T-helper 17 cell (primary cell): Measurements from ENCODE around the gene MRRF. TPM values are rescaled to one million over a fixed set of nuclear protein-coding genes. Genes with fewer than 3 reads are reported as not detected.

Source experiments
- ATAC-seq: fragments of 150-1000 bp; cut with Tn5 transposase; 2 replicates; pipeline ENCODE4 v1.10.0; 2021; ENCODE audit warnings: mild to moderate bottlenecking, moderate library complexity
- DNase-seq, 3 donors: peaks; one replicate each; pipeline versions ENCODE4 v3.0.0 to v3.0.0-alpha.2; 2020 to 2021
- H3K9me3 ChIP-seq: one replicate; pipeline ENCODE4 v1.7.0; 2013; ENCODE audit warnings: low read length, mild to moderate bottlenecking; ENCODE audit not compliant: control insufficient read depth, poor library complexity, severe bottlenecking
- H3K27ac Mint-ChIP-seq: one replicate; pipeline ENCODE4 v1.8.0; 2022; ENCODE audit warnings: mild to moderate bottlenecking, moderate library complexity, mixed read lengths
- H3K27me3 Mint-ChIP-seq: one replicate; pipeline ENCODE4 v1.8.0; 2022; ENCODE audit warnings: mixed read lengths
- H3K36me3 Mint-ChIP-seq: one replicate; pipeline ENCODE4 v1.8.0; 2022; ENCODE audit warnings: low read depth, mixed read lengths
- H3K4me1 Mint-ChIP-seq: one replicate; pipeline ENCODE4 v1.8.0; 2022; ENCODE audit warnings: mild to moderate bottlenecking, mixed read lengths
- H3K4me3 Mint-ChIP-seq: one replicate; pipeline ENCODE4 v1.8.0; 2022; ENCODE audit warnings: mild to moderate bottlenecking, moderate library complexity, mixed read lengths
- total RNA-seq, 4 donors: library from RNA in 2 of 4; stranded (reverse) in 2 of 4; gene quantifications; one replicate each; pipeline ENCODE4 v1.2.3 and lab custom pipeline; 2022 to 2026

MRRF gene
- total RNA-seq, 2 donors from 2014 or later = 24.8 to 25.4 TPM

DNA sequence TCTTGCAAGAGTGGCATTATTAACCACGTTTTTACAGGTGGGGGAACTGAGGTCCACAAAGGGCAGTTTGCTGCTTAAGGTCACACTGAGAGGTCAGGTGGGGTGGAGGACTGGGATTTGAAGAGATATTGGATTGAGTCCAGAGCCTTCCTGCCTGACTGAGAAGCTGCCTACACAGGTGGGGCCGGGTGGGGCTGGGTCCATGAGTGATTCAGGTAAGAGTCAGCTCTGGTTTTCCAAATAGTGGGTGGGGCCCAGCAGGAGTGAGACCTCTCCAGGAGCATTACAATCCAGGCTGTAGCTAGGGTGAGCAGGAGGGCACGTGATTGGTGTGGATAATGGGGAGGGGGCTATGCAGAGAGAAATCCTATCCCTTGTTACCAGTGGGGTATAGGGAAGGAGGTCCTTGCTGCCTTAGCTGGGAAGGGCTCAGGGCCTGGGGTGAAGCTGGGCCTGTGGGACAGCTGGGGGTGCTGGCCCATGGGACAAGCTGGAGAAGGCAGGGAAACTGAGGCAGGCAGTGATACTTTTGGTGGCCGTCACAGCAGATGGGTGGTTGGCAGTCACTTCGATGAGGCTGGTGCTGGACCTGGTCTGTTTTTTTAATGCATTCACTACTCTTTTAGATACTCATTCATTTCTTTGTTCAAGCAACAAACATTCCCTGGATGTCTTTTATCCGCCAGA is 103.2 kb downstream of the MRRF start:
- no peak for ATAC-seq
- Mint-ChIP-seq H3K4me1 (peaks cover 9% of the 10 kb centered on the region), H3K4me3 (no peak overlapping the region), H3K36me3 (peaks cover 3% of the 10 kb centered on the region), H3K27me3 (peaks cover 41% of the 10 kb centered on the region), H3K27ac (no peak overlapping the region)
- no peak for DNase-seq
- no peaks in the 10 kb centered on the region for H3K9me3 ChIP-seq

DNA sequence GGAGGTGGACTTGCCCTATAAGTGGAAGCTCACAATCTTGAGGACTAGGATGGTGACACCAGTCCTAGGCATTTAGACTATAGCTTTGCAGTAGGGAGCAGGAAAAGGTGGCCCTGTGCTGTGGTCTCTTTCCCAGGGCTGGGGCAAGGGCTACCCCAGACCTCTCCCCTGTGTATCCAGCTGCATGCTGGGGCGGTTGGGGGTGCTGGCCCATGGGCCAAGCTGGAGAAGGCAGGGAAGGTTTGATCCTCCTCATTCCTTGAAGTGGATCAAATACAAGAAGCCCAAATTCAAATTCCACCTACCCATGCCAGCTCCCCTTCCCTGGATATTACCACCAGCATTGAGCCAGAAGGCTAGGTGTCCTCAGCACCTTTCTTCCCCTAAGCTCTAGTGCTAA is 104.0 kb downstream of the MRRF start:
- H3K36me3 Mint-ChIP-seq = peaks cover 4% of the 10 kb centered on the region
- no peak overlapping the region for H3K4me3 Mint-ChIP-seq
- peaks cover 9% of the 10 kb centered on the region for H3K4me1 Mint-ChIP-seq
- ATAC-seq = no peak
- DNase-seq = no peak
- H3K27me3 Mint-ChIP-seq = peaks cover 39% of the 10 kb centered on the region
- H3K27ac Mint-ChIP-seq = no peak overlapping the region
- no peaks in the 10 kb centered on the region for H3K9me3 ChIP-seq

DNA sequence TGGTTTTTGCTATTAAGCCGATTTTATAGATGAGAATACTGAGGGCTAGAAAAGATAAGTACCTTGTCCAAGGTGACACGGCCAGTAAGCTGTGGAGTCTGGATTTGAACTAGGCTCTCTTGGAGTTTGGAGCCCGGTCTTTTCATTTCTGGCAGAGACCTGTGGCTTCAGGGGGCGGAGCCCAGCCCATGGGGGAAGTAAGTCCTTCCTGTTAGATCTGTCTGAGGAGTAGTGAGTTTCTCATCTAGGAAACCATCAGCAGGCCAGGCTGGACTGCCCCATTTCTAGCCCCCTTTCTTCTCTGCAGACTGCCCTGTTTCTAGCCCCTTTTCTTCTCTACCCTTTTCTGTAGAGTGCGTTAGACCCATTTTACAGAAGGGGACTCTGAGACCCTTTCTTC is 105.6 kb downstream of the MRRF start:
- Mint-ChIP-seq H3K27ac (no peak overlapping the region), H3K27me3 (peaks cover 39% of the 10 kb centered on the region)
- no peak for ATAC-seq

DNA sequence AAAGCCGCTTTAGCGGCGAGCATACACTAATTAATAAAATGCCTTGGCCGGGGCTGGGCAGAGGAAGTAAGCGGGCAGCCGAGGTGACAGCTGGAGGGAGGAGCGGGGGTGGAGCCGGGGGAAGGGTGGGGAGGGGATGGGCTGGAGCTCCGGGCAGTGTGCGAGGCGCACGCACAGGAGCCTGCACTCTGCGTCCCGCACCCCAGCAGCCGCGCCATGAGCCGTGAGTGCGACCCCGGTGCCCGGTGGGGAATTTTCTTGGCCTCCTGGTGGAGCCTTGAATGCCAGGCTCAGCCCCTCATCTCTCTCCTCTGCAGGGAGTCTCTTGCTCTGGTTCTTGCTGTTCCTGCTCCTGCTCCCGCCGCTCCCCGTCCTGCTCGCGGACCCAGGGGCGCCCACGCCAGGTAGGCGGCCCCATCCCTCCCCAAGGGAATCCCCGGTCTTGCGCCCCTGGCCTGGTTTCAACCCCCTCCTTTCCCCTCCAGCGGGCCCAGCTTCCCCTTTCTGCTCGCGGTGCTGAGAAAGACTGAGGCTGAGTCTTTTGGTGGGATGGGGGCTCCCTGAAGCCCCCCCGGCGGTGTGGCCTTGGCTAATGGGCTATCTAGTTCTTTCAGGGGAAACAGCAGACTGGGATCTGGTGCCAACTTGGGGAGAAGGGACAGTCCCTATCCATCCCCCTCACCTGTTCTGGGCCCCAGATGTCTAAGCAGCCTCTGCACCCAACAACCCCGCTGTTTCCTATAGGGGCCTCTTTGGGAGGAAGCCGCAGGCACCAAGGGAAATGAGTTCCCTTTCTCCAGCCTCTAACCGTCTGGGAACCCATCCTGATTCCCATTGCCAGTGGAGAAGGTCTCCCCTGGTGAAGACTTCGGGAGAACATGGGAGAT is 106.4 kb downstream of the MRRF start, which contains the start of gene PTGS1:
Gene PTGS1, plus strand, starts transcription at position 156 of the 887 bp plus-strand sequence. Its CDS starts 61 bp downstream, at position 217.
- H3K4me3 Mint-ChIP-seq = peak within 1 kb of the TSS; percentile 87
- no peak within 1 kb of the TSS for H3K27ac Mint-ChIP-seq
- peak; percentile 50 for ATAC-seq
- H3K9me3 ChIP-seq = no peaks in the 10 kb centered on the region
- H3K36me3 Mint-ChIP-seq = peaks cover 4% of the 10 kb centered on the region
- DNase-seq = no peak
- peaks cover 48% of the 10 kb centered on the region for H3K27me3 Mint-ChIP-seq
- H3K4me1 Mint-ChIP-seq = peaks cover 9% of the 10 kb centered on the region

More for the DNA sequence above, 105.6 kb downstream of the MRRF start:
- H3K4me3 Mint-ChIP-seq = peak overlapping the region; percentile 87
- peaks cover 4% of the 10 kb centered on the region for H3K36me3 Mint-ChIP-seq
- peaks cover 9% of the 10 kb centered on the region for H3K4me1 Mint-ChIP-seq
- no peak for DNase-seq
- H3K9me3 ChIP-seq = no peaks in the 10 kb centered on the region

DNA sequence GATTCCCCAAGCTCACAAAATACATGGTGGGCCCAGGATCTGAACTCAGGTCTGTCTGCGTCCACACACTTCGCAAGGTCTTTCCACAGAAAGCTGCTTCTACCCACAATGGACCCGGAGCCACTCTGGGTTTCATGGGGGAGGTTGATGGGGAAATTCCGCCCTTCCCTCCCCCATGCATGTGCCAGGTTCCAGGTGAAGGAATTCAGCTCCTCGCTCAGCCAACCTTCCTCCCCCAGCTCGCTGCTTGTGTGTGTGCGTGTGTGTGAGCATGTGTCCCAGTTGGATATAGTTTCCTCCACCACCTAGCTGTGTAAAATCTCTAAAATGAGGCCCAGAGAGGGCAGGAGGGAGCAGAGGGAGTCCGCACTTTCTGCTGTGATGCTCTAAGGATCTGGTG is 107.2 kb downstream of the MRRF start:
- Mint-ChIP-seq H3K4me1 (peaks cover 9% of the 10 kb centered on the region), H3K36me3 (peaks cover 4% of the 10 kb centered on the region), H3K4me3 (no peak overlapping the region), H3K27ac (no peak overlapping the region), H3K27me3 (peaks cover 51% of the 10 kb centered on the region)
- H3K9me3 ChIP-seq = no peaks in the 10 kb centered on the region
- DNase-seq (no peak), ATAC-seq (no peak)

DNA sequence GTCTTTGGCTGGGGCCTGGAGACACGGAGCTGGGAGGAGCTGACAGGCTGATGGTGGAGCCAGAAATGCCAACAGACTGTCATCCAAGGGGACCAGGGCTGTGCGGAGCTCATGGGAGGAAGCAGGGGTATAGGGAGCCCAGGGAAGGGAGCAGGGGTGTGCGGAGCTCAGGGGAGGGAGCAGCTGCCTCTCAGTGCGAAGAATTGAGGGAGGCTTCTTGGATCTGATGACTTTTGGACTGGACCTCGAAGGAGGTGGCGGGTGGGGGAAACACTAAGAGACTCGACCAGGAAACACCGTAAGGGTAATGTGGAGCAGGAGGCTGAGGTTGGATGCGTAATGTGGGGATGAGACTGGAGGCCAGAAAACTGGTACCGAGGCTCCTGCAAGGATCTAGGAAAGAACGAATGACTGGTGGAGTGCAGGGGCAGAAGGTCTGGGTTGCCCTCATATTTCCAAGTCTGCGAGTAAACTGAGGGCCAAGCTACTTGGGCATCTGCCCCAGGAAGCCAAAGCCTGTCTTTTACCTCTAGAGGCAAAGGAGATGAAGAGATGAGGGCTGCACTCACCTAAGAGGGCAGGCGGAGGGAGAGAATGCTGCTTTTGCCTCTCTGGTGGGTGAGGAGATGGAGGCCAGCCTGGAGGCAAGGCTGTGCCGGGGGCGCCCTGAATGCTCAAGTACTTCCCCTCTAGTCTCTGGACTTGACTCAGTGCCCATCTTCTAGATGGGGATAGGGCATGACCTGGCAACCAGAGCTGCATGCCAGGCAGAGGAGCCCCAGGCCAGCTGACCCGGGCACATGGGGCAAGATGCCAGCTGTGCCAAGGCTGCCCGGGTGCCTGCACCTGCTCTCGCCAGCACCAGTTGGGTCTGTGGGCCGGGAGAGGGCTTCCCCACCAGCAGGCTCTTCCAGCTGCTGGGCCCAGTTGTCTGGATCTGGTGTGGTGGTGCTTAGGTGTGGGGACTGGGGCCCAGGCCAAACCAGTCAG is 108.5 kb downstream of the MRRF start:
- Mint-ChIP-seq H3K27me3 (peaks cover 59% of the 10 kb centered on the region), H3K4me1 (peaks cover 12% of the 10 kb centered on the region), H3K36me3 (peaks cover 6% of the 10 kb centered on the region), H3K4me3 (no peak overlapping the region), H3K27ac (no peak overlapping the region)
- DNase-seq (no peak), ATAC-seq (no peak)
- H3K9me3 ChIP-seq = no peaks in the 10 kb centered on the region

DNA sequence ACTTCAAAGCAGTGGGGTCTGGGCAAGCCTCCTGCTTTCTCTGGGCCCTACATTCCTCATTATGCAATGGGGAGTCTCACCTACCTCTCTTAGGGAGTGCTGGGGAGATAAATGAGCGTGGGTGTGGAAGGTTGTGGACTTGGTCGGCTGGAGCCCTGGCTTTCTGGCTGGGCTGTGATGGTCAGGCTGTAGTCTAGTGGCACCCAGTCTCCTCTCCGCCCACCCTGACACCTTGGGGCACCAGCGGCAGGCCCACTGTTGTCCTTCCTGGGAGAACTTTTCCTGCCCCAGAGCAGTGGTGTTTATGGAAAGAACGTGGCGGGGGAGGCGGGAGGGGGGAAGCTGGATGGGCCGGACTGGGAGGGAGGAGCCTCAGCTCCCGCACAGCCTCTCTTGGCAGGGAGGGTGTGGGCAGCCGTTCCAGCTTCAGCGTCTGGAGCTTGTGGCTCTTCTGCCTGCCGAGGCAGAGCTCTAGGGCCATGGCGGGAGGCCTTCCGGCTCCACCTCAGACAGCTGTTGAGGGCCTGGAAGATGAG is 110.3 kb downstream of the MRRF start:
- Mint-ChIP-seq H3K27me3 (peaks cover 58% of the 10 kb centered on the region), H3K36me3 (peaks cover 6% of the 10 kb centered on the region), H3K27ac (no peak overlapping the region), H3K4me1 (peaks cover 13% of the 10 kb centered on the region), H3K4me3 (no peak overlapping the region)
- DNase-seq (no peak), ATAC-seq (no peak)
- H3K9me3 ChIP-seq = no peaks in the 10 kb centered on the region

DNA sequence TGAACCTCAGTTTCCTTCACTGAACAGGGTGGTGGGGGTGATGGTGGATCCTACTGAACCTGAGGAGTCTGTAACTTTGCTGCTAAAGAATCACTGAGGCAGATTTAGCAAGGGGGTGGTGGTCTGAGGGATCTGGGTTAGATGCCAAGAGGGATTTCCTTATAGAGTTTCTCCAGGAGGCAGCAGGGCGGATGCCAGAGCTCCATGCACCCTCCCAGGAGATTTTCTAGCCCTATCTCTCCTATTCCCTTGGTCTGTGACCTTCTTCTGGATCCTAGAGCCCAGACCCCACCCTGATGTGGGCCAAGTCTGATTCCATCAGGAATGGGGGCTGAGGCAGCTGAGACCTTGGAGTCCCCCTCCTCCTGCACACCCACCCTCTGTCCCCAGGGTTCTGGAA is 112.1 kb downstream of the MRRF start:
- Mint-ChIP-seq H3K4me1 (peaks cover 4% of the 10 kb centered on the region), H3K27ac (no peak overlapping the region), H3K36me3 (peaks cover 6% of the 10 kb centered on the region), H3K27me3 (peaks cover 43% of the 10 kb centered on the region), H3K4me3 (no peak overlapping the region)
- ATAC-seq = no peak
- no peak for DNase-seq
- no peaks in the 10 kb centered on the region for H3K9me3 ChIP-seq

DNA sequence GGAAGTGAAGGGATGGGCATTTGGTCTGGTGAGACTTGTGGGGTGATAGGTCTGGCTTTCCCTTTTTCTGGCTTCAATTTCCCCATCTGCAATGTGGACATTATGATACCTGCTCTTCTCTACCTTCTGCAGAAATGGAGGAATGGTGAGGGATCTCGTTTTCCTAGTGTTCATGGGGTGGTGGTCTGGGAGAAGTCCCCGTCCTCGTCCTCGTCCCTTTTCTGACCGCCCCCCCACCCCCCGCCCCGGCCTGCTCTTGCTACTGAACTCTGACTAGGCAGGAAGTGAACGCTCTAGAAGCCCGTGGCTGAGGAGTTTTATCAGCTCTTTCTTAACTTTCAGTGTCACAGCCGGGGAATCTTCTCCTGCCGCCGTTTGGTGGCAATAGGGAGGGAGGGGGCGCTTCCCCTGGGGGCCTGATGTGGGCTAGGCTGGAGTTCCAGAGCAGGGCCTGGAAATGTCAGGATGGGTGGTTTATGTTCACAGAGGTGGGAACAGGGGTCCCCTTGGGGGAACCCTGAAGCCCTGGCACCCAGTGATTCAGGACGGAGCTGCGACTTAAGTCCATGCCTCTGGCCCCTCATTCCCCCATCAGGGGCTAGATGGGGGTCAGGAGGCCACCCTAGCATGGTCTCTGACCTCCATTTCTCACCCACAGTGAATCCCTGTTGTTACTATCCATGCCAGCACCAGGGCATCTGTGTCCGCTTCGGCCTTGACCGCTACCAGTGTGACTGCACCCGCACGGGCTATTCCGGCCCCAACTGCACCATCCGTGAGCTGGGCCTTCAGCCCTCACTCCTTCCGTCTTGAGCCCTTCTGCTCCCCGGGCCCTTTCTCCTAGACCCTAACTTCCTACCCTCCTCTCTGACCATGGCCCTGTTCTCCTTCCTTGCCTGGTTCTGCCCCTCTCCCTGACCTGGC is 112.8 kb downstream of the MRRF start:
- no peak overlapping the region for H3K27ac Mint-ChIP-seq
- ATAC-seq (no peak), DNase-seq (no peak)
- H3K27me3 Mint-ChIP-seq = peaks cover 36% of the 10 kb centered on the region
- no peak overlapping the region for H3K4me3 Mint-ChIP-seq
- peaks cover 6% of the 10 kb centered on the region for H3K36me3 Mint-ChIP-seq
- peaks cover 4% of the 10 kb centered on the region for H3K4me1 Mint-ChIP-seq
- no peaks in the 10 kb centered on the region for H3K9me3 ChIP-seq

DNA sequence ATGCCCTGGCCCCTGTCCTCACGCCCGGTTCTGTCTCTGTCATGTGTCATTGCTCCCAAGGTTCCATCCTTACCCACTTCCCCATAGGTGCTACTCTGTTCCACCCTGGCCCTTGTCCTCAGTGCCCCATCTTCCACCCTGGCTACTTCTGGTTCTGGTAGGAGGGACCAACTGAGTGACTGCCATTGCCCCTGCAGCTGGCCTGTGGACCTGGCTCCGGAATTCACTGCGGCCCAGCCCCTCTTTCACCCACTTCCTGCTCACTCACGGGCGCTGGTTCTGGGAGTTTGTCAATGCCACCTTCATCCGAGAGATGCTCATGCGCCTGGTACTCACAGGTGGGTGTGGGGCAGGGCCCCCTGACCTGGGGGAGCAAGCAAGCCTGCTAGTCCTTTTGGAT is 113.6 kb downstream of the MRRF start:
- H3K4me3 Mint-ChIP-seq = no peak overlapping the region
- DNase-seq = no peak
- peaks cover 4% of the 10 kb centered on the region for H3K4me1 Mint-ChIP-seq
- H3K36me3 Mint-ChIP-seq = peaks cover 3% of the 10 kb centered on the region
- no peak for ATAC-seq
- no peak overlapping the region for H3K27ac Mint-ChIP-seq
- peaks cover 29% of the 10 kb centered on the region for H3K27me3 Mint-ChIP-seq
- no peaks in the 10 kb centered on the region for H3K9me3 ChIP-seq

DNA sequence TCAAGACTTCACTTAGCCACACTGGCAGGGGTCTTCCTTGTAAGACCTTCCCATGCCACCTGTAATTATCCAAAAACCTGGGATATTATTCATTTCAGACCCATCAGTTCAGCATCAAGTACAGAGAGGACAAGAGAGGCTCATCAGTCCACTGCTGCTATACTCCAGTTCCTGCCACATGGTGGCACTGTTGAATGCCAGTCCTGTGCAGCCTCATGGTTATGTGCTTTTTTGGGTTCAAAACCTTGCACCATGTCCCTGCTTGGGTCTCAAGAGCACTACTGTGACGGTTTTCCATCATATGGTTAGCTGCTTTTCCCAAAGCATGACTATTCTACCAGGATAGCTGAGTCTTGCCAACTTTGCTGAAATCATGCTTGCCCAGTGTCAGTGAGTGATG is 114.7 kb downstream of the MRRF start:
- peaks cover 28% of the 10 kb centered on the region for H3K27me3 Mint-ChIP-seq
- peaks cover 4% of the 10 kb centered on the region for H3K4me1 Mint-ChIP-seq
- no peak for DNase-seq
- peaks cover 3% of the 10 kb centered on the region for H3K36me3 Mint-ChIP-seq
- H3K4me3 Mint-ChIP-seq = no peak overlapping the region
- no peak for ATAC-seq
- H3K9me3 ChIP-seq = no peaks in the 10 kb centered on the region
- no peak overlapping the region for H3K27ac Mint-ChIP-seq

DNA sequence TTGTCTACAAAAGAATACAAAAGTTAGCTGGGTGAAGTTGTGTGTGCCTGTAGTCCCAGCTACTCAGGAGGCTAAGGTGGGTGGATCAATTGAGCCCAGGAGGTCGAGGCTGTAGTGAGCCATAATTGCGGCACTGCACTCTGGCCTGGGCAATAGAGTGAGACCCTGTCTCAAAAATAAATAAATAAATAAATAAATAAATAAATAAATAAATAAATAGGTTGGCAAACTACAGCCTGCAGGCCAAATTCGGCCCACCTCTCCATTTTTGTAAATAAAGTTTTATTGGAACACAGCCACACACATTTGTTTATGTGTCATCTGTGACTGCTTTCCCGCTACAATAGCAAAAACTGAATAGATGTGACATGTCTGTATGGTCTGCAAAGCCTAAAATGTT is 115.6 kb downstream of the MRRF start:
- Mint-ChIP-seq H3K27me3 (peaks cover 23% of the 10 kb centered on the region), H3K36me3 (peaks cover 3% of the 10 kb centered on the region), H3K27ac (no peak overlapping the region), H3K4me3 (no peak overlapping the region), H3K4me1 (peaks cover 4% of the 10 kb centered on the region)
- DNase-seq = no peak
- no peaks in the 10 kb centered on the region for H3K9me3 ChIP-seq
- no peak for ATAC-seq
